NCI-H1436 treated with DMSO at 0.1 percent for 48 hours (cell line): Measurements from ENCODE around the gene MAPK9.

ENCODE experiments used
- DNase-seq: peaks from one replicate; lab custom pipeline; 2025; lab: John Stamatoyannopoulos, UW

The MAPK9 gene

GRCh38 chr5:180204276-180204819, 87.5 kb downstream of the MAPK9 start:
- no peak for DNase-seq

GRCh38 chr5:180202939-180203573, 88.8 kb downstream of the MAPK9 start:
- DNase-seq, result no peak

GRCh38 chr5:180201051-180201987, 90.6 kb downstream of the MAPK9 start:
- DNase-seq, result no peak

GRCh38 chr5:180199390-180199789, 92.5 kb downstream of the MAPK9 start:
- DNase-seq, result no peak

GRCh38 chr5:180198208-180198607, 93.7 kb downstream of the MAPK9 start:
- no peak for DNase-seq

- DNase-seq, result no peak
Observed at GRCh38 chr5:180197016-180197702, 94.7 kb downstream of the MAPK9 start.

- no peak for DNase-seq
Observed at GRCh38 chr5:180194410-180195345, 97.2 kb downstream of the MAPK9 start.

GRCh38 chr5:180193749-180194375, 98.0 kb downstream of the MAPK9 start:
- no peak for DNase-seq

GRCh38 chr5:180191716-180192115, 100.2 kb downstream of the MAPK9 start:
- DNase-seq, result no peak

GRCh38 chr5:180187767-180188166, 104.1 kb downstream of the MAPK9 start:
- DNase-seq, result no peak
